Endometrial microvascular endothelial cells (primary cell): ENCODE results near the gene NME7. TPM values are rescaled to one million over a fixed set of nuclear protein-coding genes. Genes with fewer than 3 reads are reported as not detected.

Source experiments
- in situ Hi-C: cut with HindIII; loops from 2 replicates; pipeline ENCODE4 v1.10.0; 2017; ENCODE audit warnings: low sequenced_read_pairs, low pct_unique_long_range_greater_than_20kb; ENCODE audit errors: inconsistent ontology term
- total RNA-seq: library from RNA; depleted of rRNA; stranded (reverse); fragments of >200 nt; gene quantifications from one replicate; pipeline ENCODE4 v1.2.3, GENCODE V29; 2015; ENCODE audit errors: inconsistent ontology term

Gene NME7
- total RNA-seq, 1 donor from 2014 or later = 22.7 TPM

DNA sequence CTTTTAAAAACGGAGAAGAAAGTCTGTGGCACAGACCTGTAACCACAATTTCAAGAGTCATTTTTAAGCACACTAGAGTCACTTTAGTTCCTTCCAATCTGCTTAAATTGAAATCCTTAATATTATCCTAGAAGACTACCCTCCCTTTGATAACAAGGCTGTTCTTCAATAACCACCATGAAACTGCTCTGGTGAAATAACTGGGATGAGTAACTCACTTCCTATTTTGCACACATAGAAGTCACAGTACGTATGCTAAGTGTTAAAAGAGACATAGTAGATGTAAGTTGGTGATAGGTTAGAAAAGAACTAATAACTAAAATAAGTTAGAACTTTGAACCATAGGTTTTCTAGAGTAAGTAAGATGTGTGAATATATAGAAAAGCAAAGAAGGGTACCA, 107.8 kb downstream of the NME7 start:
- in situ Hi-C loops = no loop called here

DNA sequence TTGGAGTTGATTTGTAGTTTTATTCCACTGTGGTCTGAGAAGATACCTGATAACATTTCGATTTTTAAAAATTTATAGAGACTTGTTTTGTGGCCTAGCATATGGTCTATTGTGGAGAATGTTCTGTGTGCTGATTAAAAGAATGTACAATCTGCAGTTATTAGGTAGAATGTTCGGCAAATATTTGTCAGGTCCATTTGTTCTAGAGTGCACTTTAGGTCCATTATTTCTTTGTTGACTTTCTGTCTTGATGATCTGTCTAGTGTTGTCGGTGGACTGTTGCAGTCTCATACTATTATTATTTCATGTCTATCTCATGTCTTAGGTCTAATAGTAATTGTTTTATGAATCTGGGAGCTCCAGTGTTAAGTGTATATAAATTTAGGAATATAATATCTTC, 116.8 kb downstream of the NME7 start:
- in situ Hi-C loops = no loop called here

DNA sequence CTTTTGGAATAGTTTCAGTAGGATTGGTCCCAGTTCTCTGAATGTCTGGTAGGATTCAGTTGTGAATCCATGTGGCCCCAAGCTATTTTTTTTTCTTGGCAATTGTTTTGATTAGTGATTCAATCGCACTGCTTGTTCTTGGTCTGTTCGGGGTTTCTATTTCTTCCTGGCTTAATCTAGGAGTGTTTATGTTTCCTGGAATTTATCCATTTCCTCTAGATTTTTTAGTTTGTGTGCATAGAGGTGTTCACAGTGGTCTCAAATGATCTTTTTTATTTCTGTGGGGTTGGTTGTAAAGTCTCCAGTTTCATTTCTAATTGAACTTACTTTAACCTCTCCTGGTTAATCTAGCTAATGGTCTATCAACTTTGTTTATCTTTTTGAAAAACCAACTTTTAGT, 117.6 kb downstream of the NME7 start:
- in situ Hi-C loops = no loop called here

DNA sequence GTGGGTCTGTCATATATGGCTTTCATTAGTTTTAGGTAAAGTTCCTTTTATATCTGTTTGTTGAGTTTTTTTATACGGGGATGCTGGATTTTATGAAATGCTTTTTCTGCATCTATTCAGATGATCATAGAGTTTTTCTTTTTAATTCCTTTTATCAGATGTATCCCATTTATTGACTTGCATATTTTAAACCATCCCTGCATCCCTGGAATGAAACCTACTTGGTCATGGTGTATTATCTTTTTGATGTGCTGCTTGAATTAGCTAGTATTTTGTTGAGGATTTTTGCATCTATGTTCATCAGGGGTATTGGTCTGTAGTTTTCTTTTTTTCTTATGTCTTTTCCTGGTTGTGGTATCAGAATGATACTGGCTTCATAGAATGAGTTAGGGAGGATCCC, 118.0 kb downstream of the NME7 start:
- in situ Hi-C loops = no loop called here

DNA sequence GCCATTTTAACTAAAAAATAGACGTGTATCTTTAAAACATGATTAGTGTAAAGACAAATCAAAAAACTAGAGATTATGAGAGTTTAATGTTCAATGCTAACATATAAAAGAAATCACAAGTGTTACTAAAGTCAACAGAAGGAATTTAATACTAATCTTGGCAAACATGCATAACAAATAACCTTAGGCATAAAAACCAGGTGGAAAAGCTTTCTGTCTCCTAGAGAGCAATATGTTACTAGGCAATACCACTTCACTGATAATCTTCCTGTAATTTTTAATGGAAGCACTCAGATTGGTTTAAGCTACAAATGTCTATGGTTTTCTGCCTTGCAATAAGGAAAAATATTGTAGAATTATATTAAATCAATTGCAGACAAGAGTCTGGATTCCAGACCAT, 121.9 kb downstream of the NME7 start:
- in situ Hi-C loops = no loop called here

DNA sequence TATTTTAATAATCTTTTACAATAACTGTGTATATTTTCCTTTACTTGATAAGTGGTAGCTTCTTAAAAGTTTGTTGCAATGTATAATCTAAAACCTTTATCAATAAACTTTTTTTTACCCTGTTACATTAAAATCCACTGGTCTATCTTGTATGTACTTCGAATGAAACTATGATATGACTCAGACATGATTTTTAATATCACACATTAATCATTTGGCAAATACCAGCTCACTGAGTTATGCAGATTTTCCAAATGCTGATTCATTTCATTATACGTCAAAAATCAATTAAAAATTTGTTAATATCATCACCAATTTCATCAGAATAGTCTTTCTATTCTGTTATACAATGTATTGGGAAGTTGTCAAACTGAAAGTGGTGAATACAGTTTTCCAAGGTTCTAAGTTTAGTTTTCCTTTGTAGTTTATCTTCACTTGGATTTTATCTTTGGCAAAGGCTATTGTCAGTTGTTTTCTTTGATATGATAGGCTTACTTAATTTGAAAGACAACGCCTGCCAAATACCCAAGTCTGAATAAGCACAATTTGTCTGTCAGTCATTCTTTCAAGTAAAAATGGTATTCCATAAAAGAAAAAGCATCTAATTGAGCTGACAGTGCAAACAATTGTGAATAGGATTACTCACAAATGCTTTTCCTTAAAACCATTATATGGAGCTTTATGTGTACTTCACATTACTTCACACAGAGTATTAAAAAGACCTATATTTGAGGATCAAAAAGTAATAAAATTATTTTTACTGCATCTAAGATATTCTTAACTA, 127.0 kb downstream of the NME7 start:
- in situ Hi-C loops = no loop called here

DNA sequence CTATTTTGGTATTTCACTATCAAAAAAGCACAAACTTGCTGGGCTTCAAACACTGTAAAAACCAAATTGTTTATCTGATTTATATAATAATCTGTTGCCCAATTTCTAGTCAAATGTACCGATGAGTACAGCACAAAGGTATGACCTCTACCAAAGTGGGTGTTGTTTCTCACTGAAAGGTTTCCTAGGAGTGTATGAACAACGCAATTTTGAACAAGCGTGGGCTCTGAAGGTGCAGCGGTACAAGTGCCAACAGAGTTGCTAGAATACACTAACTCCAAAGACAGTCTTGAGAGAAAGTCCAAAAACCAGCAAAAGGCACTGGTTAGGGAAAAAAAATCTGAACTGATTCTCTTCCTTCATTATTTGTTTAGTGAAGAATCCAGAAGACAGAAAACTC, 130.7 kb downstream of the NME7 start:
- in situ Hi-C loops = no loop called here

DNA sequence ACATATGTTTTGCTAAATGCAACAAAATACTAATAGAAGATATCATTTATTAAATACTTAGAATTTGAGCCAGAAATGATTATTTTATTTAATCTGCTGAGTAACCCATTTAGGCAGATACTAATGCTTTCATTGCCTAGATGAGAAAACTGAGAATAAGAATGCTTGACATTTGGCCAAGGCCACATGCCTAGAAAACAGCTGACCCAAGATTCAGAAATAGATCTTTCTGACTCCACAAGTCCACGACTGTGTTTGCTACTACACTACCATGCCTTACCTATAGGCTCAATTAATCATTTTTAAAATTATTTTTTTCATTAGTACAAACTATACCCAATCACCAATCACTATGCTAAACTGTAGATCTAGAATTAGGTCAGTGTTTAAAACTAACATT, 131.5 kb downstream of the NME7 start:
- in situ Hi-C loops = no loop called here

DNA sequence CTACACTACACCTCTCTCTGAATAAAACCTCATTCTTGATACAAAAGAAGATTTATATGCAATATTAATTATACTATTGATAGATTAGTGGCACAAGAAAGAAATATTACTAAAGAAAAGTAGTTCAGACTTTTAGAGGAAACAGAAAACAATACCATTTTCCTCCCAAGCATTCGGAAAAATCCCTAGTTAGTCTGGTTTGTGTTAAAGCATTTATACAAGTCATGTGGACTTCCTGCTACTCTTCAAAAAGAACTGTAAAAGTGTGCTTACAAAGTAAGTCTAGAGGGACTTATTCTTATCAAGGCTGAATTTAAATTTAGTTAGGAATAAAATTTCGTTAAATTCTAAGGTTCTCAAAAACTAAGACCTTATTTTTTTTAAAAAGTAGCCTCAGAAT, 132.0 kb downstream of the NME7 start:
- in situ Hi-C loops = no loop called here

DNA sequence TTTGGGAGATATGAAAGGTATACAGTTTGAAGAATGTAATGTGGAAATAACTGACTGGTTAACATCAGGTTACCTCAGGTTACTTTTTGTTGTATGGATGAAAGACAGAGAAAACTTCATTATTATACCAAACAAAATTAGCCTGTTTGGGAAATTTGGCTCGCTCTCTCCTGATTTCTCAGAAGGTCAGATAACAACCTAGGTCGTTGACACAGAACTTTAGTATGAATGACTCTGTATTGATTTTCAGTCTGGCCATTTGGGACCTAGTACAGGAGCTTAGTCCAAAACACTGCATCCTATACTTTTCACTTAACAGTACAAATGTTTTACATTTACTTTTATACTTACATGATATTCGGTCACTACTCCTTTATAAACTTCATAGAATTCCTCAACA, 132.8 kb downstream of the NME7 start:
- in situ Hi-C loops = no loop called here

DNA sequence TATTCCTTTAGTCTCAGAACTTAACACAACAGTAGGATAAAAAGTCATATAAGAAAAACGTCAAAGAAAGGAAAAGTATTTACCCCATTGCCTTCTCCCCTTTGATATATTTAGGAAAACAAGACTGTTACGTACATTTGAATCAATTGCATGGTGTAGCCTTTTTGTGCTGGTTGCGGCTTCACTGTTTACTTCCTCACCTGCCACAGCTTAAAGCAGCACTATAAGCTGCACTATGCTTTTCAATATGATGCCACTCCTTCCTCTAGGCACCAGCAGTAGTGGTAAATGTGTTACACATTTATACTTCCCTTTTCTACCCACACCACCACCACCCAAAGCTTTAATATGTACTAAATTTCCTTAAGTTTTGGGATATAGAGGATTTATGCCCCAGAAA, 150.0 kb downstream of the NME7 start:
- in situ Hi-C loops = no loop called here

DNA sequence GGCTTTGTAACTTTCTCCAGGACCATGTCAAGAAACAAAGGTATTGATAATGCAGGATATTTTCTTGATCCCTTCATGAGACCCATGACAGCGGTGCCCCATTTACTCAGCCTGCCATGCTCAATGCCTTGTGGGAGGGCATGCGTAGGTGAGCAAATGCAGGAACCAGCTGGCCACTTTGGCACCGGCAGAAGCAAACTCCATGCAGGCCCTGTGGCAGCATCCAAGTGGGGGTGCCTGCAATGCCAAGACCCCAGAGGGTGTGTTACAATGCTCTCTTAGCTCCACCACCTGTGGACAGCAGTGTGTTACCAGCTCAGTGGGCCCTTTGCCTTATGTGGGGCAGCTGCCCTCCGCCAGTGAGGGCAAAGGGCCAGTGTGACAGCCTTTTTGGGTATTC, 153.0 kb downstream of the NME7 start:
- in situ Hi-C loops = no loop called here

DNA sequence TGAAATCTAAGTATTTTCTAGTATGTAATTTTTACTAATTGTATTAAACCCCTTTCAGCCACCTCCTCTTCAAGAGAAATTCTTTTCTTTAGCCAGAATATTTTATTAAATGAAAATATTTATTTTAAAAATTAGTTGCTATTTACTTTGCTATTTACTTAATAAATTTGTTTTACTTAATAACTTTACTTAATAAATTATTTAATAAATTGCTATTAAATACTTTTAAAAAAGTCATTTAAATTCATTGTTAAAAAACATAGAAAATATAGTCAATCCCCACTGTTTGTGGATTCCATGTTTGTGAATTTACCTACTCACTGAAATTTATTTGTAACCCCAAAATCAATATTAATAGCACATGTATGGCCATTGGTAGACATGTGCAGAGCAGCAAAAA, 155.5 kb downstream of the NME7 start:
- in situ Hi-C loops = no loop called here

DNA sequence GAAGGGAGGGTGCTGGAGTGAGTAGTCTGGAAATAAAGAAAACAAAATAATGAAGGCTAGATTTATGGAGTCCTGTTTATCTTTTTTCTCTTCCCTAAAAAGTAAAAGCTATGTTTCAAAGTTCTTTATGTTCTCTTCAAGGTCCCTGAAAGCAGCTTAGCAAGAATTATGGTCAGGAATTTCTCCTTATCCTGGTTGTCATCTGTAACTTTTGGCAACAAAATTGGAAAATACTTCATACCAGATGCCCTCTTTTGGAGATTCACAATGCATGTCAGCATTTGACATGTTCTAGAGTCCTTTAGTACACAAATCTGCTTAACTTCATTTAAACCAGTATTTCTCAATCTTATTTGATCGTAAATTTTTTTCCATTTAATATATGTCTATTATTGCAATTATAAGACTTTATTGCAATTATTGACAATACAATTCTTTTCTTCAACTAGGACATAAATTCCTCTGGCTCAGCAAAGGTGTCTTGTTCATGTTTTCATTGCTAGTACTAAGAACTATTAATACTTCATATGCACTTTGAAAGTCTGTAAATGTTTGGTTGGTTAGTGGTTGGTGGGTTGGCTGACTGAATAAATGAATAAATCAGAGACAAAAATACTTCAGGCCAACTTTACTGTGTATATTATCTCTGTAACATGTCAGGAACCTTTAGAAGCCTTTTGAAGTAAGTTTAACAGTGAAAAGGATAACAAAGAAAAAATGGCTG, 159.6 kb downstream of the NME7 start:
- in situ Hi-C loops = no loop called here

DNA sequence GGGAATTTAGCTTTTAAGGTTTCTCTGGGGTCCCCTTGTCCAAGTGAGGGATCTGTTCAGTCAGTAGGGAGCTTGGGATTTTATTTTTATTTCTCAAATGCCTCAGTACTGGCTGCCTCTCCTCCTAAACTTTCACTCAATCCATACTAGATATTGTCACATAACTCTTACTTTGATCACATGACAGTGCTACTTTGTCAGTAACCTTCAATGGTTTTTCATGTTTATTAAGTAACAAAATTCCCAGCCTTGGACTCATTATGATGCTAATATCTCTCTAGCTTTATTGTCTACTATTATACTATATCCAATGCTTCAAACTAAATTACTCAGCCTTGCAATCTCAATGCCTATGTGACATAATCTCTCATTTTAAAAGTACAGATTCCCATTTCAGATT, 163.4 kb downstream of the NME7 start:
- in situ Hi-C loops = no loop called here

DNA sequence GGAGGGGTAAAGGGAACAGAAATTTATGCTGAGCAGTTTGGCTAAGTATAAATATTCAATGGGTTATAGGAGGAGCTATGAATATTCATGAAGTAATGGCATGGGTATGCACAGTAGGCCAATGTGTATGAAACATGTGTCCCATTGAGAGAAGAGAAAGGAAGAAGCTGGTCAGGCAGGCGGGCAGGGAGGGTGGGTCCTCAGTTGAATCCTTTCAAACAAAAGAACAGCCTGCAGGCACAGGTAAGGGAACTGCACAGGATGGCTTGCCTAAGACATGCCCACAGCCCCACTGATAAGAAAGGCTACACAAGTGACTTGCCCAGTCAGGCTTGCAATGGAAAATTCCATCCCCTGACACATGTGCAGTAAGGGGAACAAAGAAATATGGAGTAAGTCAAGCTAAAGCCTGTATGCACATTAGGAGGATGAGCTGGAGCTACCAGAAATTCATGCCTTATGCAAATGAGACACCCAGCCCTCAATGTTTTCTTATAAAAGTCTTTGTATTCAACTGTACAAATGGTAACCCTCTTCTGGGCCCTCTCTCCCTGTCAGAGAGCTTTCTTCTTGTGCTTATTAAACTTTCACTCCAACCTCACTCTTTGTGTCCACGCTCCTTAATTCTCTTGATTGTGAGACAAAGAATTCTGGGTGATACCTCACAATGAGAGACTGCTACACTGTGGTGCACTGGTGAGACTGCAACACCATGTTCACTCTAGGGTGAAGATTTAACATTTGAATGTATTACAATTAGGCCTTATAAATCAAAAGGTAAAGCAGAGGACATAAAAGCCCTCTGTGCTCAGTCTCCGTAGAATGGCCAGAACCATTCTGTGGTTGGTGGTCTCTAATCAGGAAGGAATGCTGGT, 164.6 kb downstream of the NME7 start:
- in situ Hi-C loops = no loop called here

DNA sequence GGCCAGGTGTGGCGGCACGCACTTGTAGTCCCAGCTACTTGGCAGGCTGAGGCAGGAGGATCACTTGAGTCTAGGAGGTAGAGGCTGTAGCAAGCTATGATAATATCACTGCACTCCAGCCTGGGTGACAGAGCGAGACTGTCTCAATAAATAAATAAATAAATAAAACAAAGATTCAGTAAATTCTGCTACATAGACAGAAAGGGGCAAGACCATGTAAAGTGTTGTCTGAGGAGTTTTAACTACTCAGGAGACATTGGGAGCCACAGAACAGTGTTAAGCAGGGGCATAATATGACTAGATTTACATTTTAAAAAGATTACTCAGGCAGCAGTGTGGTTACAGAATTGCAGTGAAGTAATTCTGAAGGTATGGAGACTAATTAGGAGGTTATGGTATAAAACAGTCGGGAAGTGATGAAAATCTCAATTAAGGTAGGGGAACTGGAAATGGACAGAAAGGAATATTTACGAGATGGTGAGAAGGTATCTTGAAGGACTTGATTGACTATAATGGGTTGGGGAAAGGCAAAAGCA, 166.4 kb downstream of the NME7 start:
- in situ Hi-C loops = no loop called here

DNA sequence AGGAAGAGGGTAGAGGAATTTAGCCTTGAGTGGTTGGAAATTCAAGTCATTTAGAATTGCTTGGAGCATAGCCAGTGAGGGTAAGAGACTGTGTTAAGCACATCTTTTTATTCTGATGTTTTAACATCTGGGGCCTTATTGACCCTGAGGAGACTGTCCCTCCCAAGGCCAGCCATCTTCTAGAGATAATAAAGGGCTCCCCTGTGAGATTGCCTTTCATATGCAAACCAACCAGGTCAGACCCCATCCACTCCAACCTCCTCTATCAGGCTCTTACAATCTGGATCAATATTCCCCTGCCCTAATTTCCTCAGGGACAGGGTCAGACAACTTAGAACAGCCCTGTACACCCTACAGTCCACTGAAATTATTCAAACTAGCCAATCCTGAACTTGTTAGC, 167.3 kb downstream of the NME7 start:
- in situ Hi-C loops = no loop called here

DNA sequence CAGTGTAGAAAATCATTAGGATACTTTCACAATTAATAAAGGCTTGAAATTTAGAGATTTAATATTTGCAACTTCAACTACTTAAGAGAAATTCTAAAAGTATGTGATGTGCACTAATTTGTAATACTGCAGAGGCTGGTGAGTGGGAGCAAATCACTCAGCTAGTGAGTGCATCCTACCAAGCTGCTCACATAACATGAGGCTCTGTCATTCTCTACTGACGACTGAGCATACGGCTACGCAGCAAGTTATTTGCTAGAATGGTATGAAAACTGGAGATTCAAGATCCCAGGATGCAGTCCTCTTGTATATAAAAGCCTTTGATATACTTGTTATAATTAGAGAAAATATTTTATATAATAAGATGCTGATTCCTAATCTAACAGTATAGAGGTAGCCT, 171.0 kb downstream of the NME7 start:
- in situ Hi-C loops = no loop called here
